OCI-LY1 (cell line): ENCODE measurements around the gene TSNAXIP1.

ENCODE experiments used
- CTCF ChIP-seq: fragments of 200-600 bp; sonication (generic), shearing (Covaris generic); IDR thresholded peaks from 2 replicates; pipeline ENCODE4 v1.5.1; 2017; ENCODE audit warnings: mild to moderate bottlenecking, antibody characterized with exemption, low read length, moderate library complexity, mixed read lengths
- EZH2 ChIP-seq: fragments of 200-600 bp; sonication (generic), shearing (Covaris generic); IDR thresholded peaks from 2 replicates; pipeline ENCODE4 v1.8.0; 2017; ENCODE audit warnings: borderline replicate concordance, mixed run types, mild to moderate bottlenecking, antibody characterized with exemption, low read length, moderate library complexity, mixed read lengths

GRCh38 chr16:67864594-67864993 lies 57.9 kb downstream of the TSNAXIP1 start:
- TF ChIP-seq CTCF (no peak), EZH2 (no peak)
